HCT116 (cell line): Measurements from ENCODE around the gene TXN. TPM values are rescaled to one million over a fixed set of nuclear protein-coding genes. Genes with fewer than 3 reads are reported as not detected.

Source experiments
- ATAC-seq: fragments of 200-7000 bp; cut with Tn5 transposase; 2 replicates; pipeline ENCODE4 v1.9.1; 2020; ENCODE audit warnings: mild to moderate bottlenecking, moderate library complexity
- BruUV-seq: library from RNA; stranded (reverse); fragments of 400-500 nt; replicated peaks from 2 replicates; lab custom pipeline; 2021; lab: Mats Ljungman, UMichigan
- CTCF ChIA-PET: fragments of 300-600 bp; sonication (Branson Sonifier 250); formaldehyde crosslinking; loops from one replicate; lab custom pipeline; 2021; ENCODE audit warnings: antibody characterized with exemption; lab: Charles Lee
- POLR2A ChIA-PET: fragments of 300-600, 350-600 bp; sonication (Branson Sonifier 250); formaldehyde crosslinking; loops from one replicate; lab custom pipeline; 2021; ENCODE audit warnings: antibody characterized with exemption; lab: Charles Lee
- RAD21 ChIA-PET, 2 experiments: fragments of 300-600 bp; sonication (Branson Sonifier 250); formaldehyde crosslinking; loops; one replicate each; lab custom pipeline; 2023; ENCODE audit warnings: low total read pairs in 2 of 2; ENCODE audit not compliant: uncharacterized antibody in 2 of 2, unreplicated experiment in 2 of 2, low non-redundant PET in 1 of 2; lab: Charles Lee
- DNase-seq: peaks from one replicate; pipeline ENCODE4 v3.0.0-alpha.2; 2010; ENCODE audit warnings: low read depth, low spot score
- H2AFZ ChIP-seq: fragments of 200-600 bp; shearing (Covaris generic), sonication (generic); 2 replicates; pipeline ENCODE4 v1.6.1; 2017; ENCODE audit warnings: low read depth, mixed run types, mixed read lengths, antibody characterized with exemption, low read length; ENCODE audit not compliant: poor library complexity, severe bottlenecking
- H3K27ac ChIP-seq: 2 replicates; pipeline ENCODE4 v1.5.1; 2012; ENCODE audit warnings: low read depth, low read length
- H3K27me3 ChIP-seq: fragments of 200-600 bp; sonication (generic); 2 replicates; pipeline ENCODE4 v1.6.1; 2016; ENCODE audit warnings: mixed run types, low read length, mixed read lengths; ENCODE audit not compliant: insufficient read depth
- H3K36me3 ChIP-seq, 2 experiments: fragments of 200-500 bp in 1 of 2; fragments of 200-600 bp in 1 of 2; sonication (Bioruptor generic) in 1 of 2; sonication (generic) in 1 of 2; 2 replicates each; pipeline versions ENCODE4 v1.5.1 to v1.6.1; 2014 to 2016; ENCODE audit warnings: low read length in 2 of 2, inconsistent platforms in 1 of 2, mixed read lengths in 1 of 2, mixed run types in 1 of 2; ENCODE audit not compliant: insufficient read depth in 2 of 2, control insufficient read depth in 1 of 2
- H3K4me1 ChIP-seq, 2 experiments: fragments of 200-600 bp in 1 of 2; sonication (generic) in 1 of 2; 2 replicates each; pipeline versions ENCODE4 v1.5.1 to v1.6.1; 2012 to 2017; ENCODE audit warnings: low read length in 2 of 2, inconsistent platforms in 1 of 2, mild to moderate bottlenecking in 1 of 2, mixed read lengths in 1 of 2, mixed run types in 1 of 2, moderate library complexity in 1 of 2; ENCODE audit not compliant: insufficient read depth in 2 of 2, control insufficient read depth in 1 of 2
- H3K4me2 ChIP-seq: fragments of 200-600 bp; sonication (generic); 2 replicates; pipeline ENCODE4 v1.6.1; 2017; ENCODE audit warnings: mixed run types, low read length, mixed read lengths
- H3K4me3 ChIP-seq, 2 experiments: fragments of 200-600 bp in 1 of 2; sonication (generic) in 1 of 2; replicated peaks in 1 of 2; 2 replicates each; pipeline ENCODE4 v1.5.1; 2011 to 2016; ENCODE audit warnings: low read length in 2 of 2, control low read depth in 1 of 2, low read depth in 1 of 2, mild to moderate bottlenecking in 1 of 2, mixed read lengths in 1 of 2, mixed run types in 1 of 2
- H3K79me2 ChIP-seq: fragments of 200-600 bp; sonication (generic); 2 replicates; pipeline ENCODE4 v1.6.1; 2017; ENCODE audit warnings: mild to moderate bottlenecking, mixed run types, low read length, moderate library complexity, mixed read lengths; ENCODE audit not compliant: insufficient read depth
- H3K9ac ChIP-seq: fragments of 200-600 bp; sonication (generic); 2 replicates; pipeline ENCODE4 v1.6.1; 2016; ENCODE audit warnings: low read length, mixed read lengths
- H3K9me2 ChIP-seq: fragments of 200-600 bp; sonication (generic), shearing (Covaris generic); 2 replicates; pipeline ENCODE4 v1.6.1; 2017; ENCODE audit warnings: mixed run types, mild to moderate bottlenecking, moderate library complexity; ENCODE audit not compliant: insufficient read depth
- H3K9me3 ChIP-seq, 2 experiments: fragments of 200-500 bp in 1 of 2; fragments of 200-600 bp in 1 of 2; sonication (Bioruptor generic) in 1 of 2; sonication (generic) in 1 of 2; 2 replicates each; pipeline ENCODE4 v1.6.1; 2014 to 2017; ENCODE audit warnings: low read length in 2 of 2, mixed read lengths in 2 of 2, inconsistent platforms in 1 of 2, low read depth in 1 of 2, mild to moderate bottlenecking in 1 of 2, mixed run types in 1 of 2, moderate library complexity in 1 of 2; ENCODE audit not compliant: control insufficient read depth in 1 of 2, insufficient read depth in 1 of 2
- H4K20me1 ChIP-seq: fragments of 200-600 bp; sonication (generic), shearing (Covaris generic); 2 replicates; pipeline ENCODE4 v1.6.1; 2017; ENCODE audit warnings: mixed run types, mild to moderate bottlenecking, moderate library complexity; ENCODE audit not compliant: insufficient read depth
- ATF3 ChIP-seq: IDR thresholded peaks from 2 replicates; pipeline ENCODE4 v1.6.1; 2012
- CBX3 ChIP-seq: IDR thresholded peaks from 2 replicates; pipeline ENCODE4 v1.6.1; 2012; ENCODE audit warnings: low read depth
- CEBPB ChIP-seq: IDR thresholded peaks from 2 replicates; pipeline ENCODE4 v1.6.1; 2012; ENCODE audit warnings: low read depth
- EGR1 ChIP-seq: IDR thresholded peaks from 2 replicates; pipeline ENCODE4 v1.6.1; 2012; ENCODE audit warnings: low read depth
- ELF1 ChIP-seq: IDR thresholded peaks from 2 replicates; pipeline ENCODE4 v1.6.1; 2012; ENCODE audit warnings: low read depth, borderline replicate concordance
- EZH2phosphoT487 ChIP-seq: fragments of 200-600 bp; IDR thresholded peaks from 2 replicates; pipeline ENCODE4 v1.6.1; 2018; ENCODE audit warnings: antibody characterized with exemption, borderline replicate concordance
- JUND ChIP-seq: IDR thresholded peaks from 2 replicates; pipeline ENCODE4 v1.6.1; 2012
- POLR2AphosphoS5 ChIP-seq: IDR thresholded peaks from 2 replicates; pipeline ENCODE4 v1.6.1; 2011; ENCODE audit warnings: mild to moderate bottlenecking, low read depth, low read length, moderate library complexity
- REST ChIP-seq: IDR thresholded peaks from 2 replicates; pipeline ENCODE4 v1.6.1; 2012; ENCODE audit warnings: low read depth
- TCF7L2 ChIP-seq: IDR thresholded peaks from 2 replicates; pipeline ENCODE4 v1.7.0; 2011; ENCODE audit warnings: borderline replicate concordance, inconsistent platforms; ENCODE audit not compliant: insufficient read depth, insufficient read length; ENCODE audit errors: extremely low read depth
- ZNF274 ChIP-seq: fragments of 200-500 bp; sonication (Bioruptor generic); IDR thresholded peaks from 2 replicates; pipeline ENCODE4 v1.6.1; 2014; ENCODE audit warnings: mild to moderate bottlenecking, low read depth, low read length, inconsistent platforms
- intact Hi-C: fragments of 100-400 bp; cut with micrococcal nuclease; formaldehyde crosslinking; loops from 2 replicates; pipeline ENCODE4 v1.10.0; 2022
- total RNA-seq: library from RNA; stranded (reverse); gene quantifications from one replicate; pipeline ENCODE4 v1.2.1, GENCODE V29; 2021; ENCODE audit not compliant: unreplicated experiment

Gene TXN
- total RNA-seq, 1 experiment from 2014 or later: 421 TPM

- no peaks in the 10 kb centered on the region for H3K36me3 ChIP-seq
- ATAC-seq (no peak), DNase-seq (no peak)
- H3K9ac ChIP-seq: no peak overlapping the region
- peaks cover 2 to 30% of the 10 kb centered on the region in 2 experiments; a peak in 3 of 4 replicates for H3K4me1 ChIP-seq
- no peaks in the 10 kb centered on the region for H3K9me2 ChIP-seq
- H3K4me2 ChIP-seq: no peak overlapping the region
- H3K9me3 ChIP-seq: no peaks in the 10 kb centered on the region
- TF ChIP-seq REST (no peak), JUND (no peak), POLR2AphosphoS5 (no peak), TCF7L2 (no peak)
- H3K27me3 ChIP-seq: no peaks in the 10 kb centered on the region
- H2AFZ ChIP-seq: no peak overlapping the region
- CTCF ChIA-PET: no interaction called here
- no TSS peak for BruUV-seq
- POLR2A ChIA-PET: no interaction called here
- RAD21 ChIA-PET: no interaction called here
- H3K27ac ChIP-seq: no peak overlapping the region
- intact Hi-C loops: no loop called here
- H3K4me3 ChIP-seq: no peak overlapping the region
- H4K20me1 ChIP-seq: no peaks in the 10 kb centered on the region
- H3K79me2 ChIP-seq: peaks cover 4% of the 10 kb centered on the region
Measured at GRCh38 chr9:110260911-110261310, 4.6 kb upstream of the TXN start.

GRCh38 chr9:110259566-110259965 is 3.3 kb upstream of the TXN start:
- Histone ChIP-seq H4K20me1 (peaks cover 9% of the 10 kb centered on the region; the same call in 1 of the 2 replicates), H3K9me3 (no peaks in the 10 kb centered on the region), H3K36me3 (no peaks in the 10 kb centered on the region; a peak in 1 of 4 replicates), H3K4me2 (peak overlapping the region; percentile 8; the same call in 1 of the 2 replicates), H2AFZ (no peak overlapping the region), H3K9ac (no peak overlapping the region), H3K27me3 (no peaks in the 10 kb centered on the region), H3K4me1 (peaks cover 4 to 36% of the 10 kb centered on the region in 2 experiments), H3K79me2 (peaks cover 18% of the 10 kb centered on the region), H3K27ac (no peak overlapping the region), H3K4me3 (no peak overlapping the region), H3K9me2 (no peaks in the 10 kb centered on the region)
- no peak for TF ChIP-seq CBX3
- no peak for TF ChIP-seq ELF1
- no peak for TF ChIP-seq REST
- no peak for TF ChIP-seq EGR1
- no peak for TF ChIP-seq JUND
- TF ChIP-seq EZH2phosphoT487: no peak
- no peak for TF ChIP-seq CEBPB
- no peak for TF ChIP-seq POLR2AphosphoS5
- TF ChIP-seq ZNF274: no peak
- no peak for TF ChIP-seq ATF3
- CTCF ChIA-PET: no interaction called here
- ATAC-seq (no peak), DNase-seq (no peak)
- intact Hi-C loops: loop anchor here (5.0 kb wide), 1 partner anchor 1307 kb away; no protein-coding TSS in a partner anchor
- POLR2A ChIA-PET: no interaction called here
- no TSS peak for BruUV-seq
- RAD21 ChIA-PET: no interaction called here
